H1 (cell line): ENCODE data around the gene SLC22A14. TPM values are rescaled to one million over a fixed set of nuclear protein-coding genes. Genes with fewer than 3 reads are reported as not detected.

ENCODE experiments used
- BACH1 ChIP-seq: IDR thresholded peaks from 2 replicates; pipeline ENCODE4 v1.6.1; 2012; ENCODE audit warnings: low read length, improper control_type of control experiment
- CREB1 ChIP-seq: IDR thresholded peaks from 2 replicates; pipeline ENCODE4 v1.6.1; 2012; ENCODE audit warnings: inconsistent platforms
- GABPA ChIP-seq: IDR thresholded peaks from 2 replicates; pipeline ENCODE4 v1.6.1; 2011; ENCODE audit warnings: mild to moderate bottlenecking, low read length, moderate library complexity, borderline replicate concordance; ENCODE audit not compliant: insufficient read depth
- TBP ChIP-seq: IDR thresholded peaks from 2 replicates; pipeline ENCODE4 v1.6.1; 2011; ENCODE audit warnings: low read depth, low read length, improper control_type of control experiment
- polyA plus RNA-seq, 7 experiments: library from polyadenylated mRNA; depleted of rRNA in 3 of 7; stranded (reverse) in 5 of 7; unstranded in 2 of 7; fragments of >200 nt in 5 of 7; fragments of 200-250 nt in 2 of 7; gene quantifications; 1 replicate in 5 of 7; 2 replicates in 1 of 7; 4 replicates in 1 of 7; pipeline versions ENCODE4 v1.2.1 to v1.2.3, GENCODE V29; 2011 to 2013; ENCODE audit warnings: missing spikeins in 2 of 7, mixed read lengths in 2 of 7
- total RNA-seq: library from RNA; stranded (reverse); fragmentation: NEBNext Ultra II Directional; extraction: Animal tissue kit (Norgen Biotek cat#: 25700); gene quantifications from 2 replicates; pipeline ENCODE4 v1.2.1, GENCODE V29; 2021
- TF ChIP-seq, protein P1 (sequence below): fragments of 300-600 bp; sonication (generic); IDR thresholded peaks from 2 replicates; pipeline ENCODE4 v1.7.1; 2012; ENCODE audit warnings: low read length, moderate library complexity, mild to moderate bottlenecking, inconsistent platforms; ENCODE audit not compliant: insufficient replicate concordance

Gene SLC22A14
- total and polyA plus RNA-seq, 2 of the 8 experiments (the other 6 are each of a cell fraction or from before 2014, with no cell fraction given), result 0.03 TPM; not detected in 1

DNA sequence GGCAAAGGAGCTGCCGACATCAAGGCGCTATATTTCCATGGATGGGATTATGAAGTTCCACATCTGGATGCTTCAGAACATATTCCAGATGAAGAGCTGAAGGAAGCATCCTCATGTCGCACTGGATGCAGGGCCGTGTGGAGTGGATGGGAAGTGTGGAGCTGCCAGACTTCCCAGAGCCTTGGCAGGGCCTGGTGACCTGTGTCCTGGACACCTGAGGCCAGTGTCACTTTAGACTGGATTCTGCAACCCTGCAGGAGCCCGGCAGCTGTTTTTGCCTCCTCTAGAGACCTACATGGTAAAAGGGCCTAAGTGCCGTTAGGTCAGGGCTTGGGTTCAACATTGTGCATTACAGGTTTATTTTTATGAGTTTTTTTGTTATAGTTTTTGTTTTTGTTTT, 53.2 kb downstream of the SLC22A14 start (continued):
- TF ChIP-seq, protein P1, sequence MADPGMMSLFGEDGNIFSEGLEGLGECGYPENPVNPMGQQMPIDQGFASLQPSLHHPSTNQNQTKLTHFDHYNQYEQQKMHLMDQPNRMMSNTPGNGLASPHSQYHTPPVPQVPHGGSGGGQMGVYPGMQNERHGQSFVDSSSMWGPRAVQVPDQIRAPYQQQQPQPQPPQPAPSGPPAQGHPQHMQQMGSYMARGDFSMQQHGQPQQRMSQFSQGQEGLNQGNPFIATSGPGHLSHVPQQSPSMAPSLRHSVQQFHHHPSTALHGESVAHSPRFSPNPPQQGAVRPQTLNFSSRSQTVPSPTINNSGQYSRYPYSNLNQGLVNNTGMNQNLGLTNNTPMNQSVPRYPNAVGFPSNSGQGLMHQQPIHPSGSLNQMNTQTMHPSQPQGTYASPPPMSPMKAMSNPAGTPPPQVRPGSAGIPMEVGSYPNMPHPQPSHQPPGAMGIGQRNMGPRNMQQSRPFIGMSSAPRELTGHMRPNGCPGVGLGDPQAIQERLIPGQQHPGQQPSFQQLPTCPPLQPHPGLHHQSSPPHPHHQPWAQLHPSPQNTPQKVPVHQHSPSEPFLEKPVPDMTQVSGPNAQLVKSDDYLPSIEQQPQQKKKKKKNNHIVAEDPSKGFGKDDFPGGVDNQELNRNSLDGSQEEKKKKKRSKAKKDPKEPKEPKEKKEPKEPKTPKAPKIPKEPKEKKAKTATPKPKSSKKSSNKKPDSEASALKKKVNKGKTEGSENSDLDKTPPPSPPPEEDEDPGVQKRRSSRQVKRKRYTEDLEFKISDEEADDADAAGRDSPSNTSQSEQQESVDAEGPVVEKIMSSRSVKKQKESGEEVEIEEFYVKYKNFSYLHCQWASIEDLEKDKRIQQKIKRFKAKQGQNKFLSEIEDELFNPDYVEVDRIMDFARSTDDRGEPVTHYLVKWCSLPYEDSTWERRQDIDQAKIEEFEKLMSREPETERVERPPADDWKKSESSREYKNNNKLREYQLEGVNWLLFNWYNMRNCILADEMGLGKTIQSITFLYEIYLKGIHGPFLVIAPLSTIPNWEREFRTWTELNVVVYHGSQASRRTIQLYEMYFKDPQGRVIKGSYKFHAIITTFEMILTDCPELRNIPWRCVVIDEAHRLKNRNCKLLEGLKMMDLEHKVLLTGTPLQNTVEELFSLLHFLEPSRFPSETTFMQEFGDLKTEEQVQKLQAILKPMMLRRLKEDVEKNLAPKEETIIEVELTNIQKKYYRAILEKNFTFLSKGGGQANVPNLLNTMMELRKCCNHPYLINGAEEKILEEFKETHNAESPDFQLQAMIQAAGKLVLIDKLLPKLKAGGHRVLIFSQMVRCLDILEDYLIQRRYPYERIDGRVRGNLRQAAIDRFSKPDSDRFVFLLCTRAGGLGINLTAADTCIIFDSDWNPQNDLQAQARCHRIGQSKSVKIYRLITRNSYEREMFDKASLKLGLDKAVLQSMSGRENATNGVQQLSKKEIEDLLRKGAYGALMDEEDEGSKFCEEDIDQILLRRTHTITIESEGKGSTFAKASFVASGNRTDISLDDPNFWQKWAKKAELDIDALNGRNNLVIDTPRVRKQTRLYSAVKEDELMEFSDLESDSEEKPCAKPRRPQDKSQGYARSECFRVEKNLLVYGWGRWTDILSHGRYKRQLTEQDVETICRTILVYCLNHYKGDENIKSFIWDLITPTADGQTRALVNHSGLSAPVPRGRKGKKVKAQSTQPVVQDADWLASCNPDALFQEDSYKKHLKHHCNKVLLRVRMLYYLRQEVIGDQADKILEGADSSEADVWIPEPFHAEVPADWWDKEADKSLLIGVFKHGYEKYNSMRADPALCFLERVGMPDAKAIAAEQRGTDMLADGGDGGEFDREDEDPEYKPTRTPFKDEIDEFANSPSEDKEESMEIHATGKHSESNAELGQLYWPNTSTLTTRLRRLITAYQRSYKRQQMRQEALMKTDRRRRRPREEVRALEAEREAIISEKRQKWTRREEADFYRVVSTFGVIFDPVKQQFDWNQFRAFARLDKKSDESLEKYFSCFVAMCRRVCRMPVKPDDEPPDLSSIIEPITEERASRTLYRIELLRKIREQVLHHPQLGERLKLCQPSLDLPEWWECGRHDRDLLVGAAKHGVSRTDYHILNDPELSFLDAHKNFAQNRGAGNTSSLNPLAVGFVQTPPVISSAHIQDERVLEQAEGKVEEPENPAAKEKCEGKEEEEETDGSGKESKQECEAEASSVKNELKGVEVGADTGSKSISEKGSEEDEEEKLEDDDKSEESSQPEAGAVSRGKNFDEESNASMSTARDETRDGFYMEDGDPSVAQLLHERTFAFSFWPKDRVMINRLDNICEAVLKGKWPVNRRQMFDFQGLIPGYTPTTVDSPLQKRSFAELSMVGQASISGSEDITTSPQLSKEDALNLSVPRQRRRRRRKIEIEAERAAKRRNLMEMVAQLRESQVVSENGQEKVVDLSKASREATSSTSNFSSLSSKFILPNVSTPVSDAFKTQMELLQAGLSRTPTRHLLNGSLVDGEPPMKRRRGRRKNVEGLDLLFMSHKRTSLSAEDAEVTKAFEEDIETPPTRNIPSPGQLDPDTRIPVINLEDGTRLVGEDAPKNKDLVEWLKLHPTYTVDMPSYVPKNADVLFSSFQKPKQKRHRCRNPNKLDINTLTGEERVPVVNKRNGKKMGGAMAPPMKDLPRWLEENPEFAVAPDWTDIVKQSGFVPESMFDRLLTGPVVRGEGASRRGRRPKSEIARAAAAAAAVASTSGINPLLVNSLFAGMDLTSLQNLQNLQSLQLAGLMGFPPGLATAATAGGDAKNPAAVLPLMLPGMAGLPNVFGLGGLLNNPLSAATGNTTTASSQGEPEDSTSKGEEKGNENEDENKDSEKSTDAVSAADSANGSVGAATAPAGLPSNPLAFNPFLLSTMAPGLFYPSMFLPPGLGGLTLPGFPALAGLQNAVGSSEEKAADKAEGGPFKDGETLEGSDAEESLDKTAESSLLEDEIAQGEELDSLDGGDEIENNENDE, result no peak
- TF ChIP-seq TBP (no peak), BACH1 (no peak), GABPA (no peak), CREB1 (no peak)
